ENCODE results near the gene HS3ST6. TPM values are rescaled to one million over a fixed set of nuclear protein-coding genes. Genes with fewer than 3 reads are reported as not detected.
"Not testable (repeated sequence)": the region's sequence is repeated elsewhere in the genome, so short reads cannot be mapped to it uniquely, and the experiment has no call there.

HS3ST6 gene
- polyA plus RNA-seq, 4 donors, result 0.04 TPM; not detected in 3

GRCh38 chr16:1923299-1924034, 5.3 kb upstream of the HS3ST6 start:
- DNase-seq (peak; percentile 61 to 72), FAIRE-seq (no peak)
- Histone ChIP-seq H3K27ac (ENCODE audit: low read depth in 1 of 3, low read length in 2 of 3) (no peak overlapping the region), H3K27me3 (ENCODE audit: control insufficient read depth in 3 of 3, insufficient read depth in 3 of 3, low read length in 3 of 3) (peaks cover 0 to 52% (median 22%) of the 10 kb centered on the region in 3 donors), H3K4me1 (ENCODE audit: control insufficient read depth in 3 of 3, insufficient read depth in 2 of 3, low read depth in 1 of 3, low read length in 2 of 3) (peaks cover 0 to 14% (median 0%) of the 10 kb centered on the region in 3 donors), H3K36me3 (ENCODE audit: control insufficient read depth in 3 of 3, insufficient read depth in 2 of 3, low read depth in 1 of 3, low read length in 3 of 3) (no peaks in the 10 kb centered on the region), H3K4me3 (ENCODE audit: low read depth in 1 of 3, low read length in 3 of 3) (no peak overlapping the region), H3K9me3 (ENCODE audit: control insufficient read depth in 2 of 2, insufficient read depth in 1 of 2, low read depth in 1 of 2, low read length in 1 of 2) (peaks cover 0 to 3% of the 10 kb centered on the region in 2 donors)
- WGBS, 3 donors, result 12 to 14% (median 12%) methylated on average over 18 to 24 of the region's 24 CpGs

GRCh38 chr16:1922357-1922756, 4.1 kb upstream of the HS3ST6 start:
- DNase-seq (no peak), FAIRE-seq (no peak)
- Histone ChIP-seq H3K36me3 (ENCODE audit: control insufficient read depth in 3 of 3, insufficient read depth in 2 of 3, low read depth in 1 of 3, low read length in 3 of 3) (no peaks in the 10 kb centered on the region), H3K27me3 (ENCODE audit: control insufficient read depth in 3 of 3, insufficient read depth in 3 of 3, low read length in 3 of 3) (peaks cover 7 to 59% (median 26%) of the 10 kb centered on the region in 3 donors), H3K4me1 (ENCODE audit: control insufficient read depth in 3 of 3, insufficient read depth in 2 of 3, low read depth in 1 of 3, low read length in 2 of 3) (peaks cover 0 to 14% (median 0%) of the 10 kb centered on the region in 3 donors), H3K9me3 (ENCODE audit: control insufficient read depth in 2 of 2, insufficient read depth in 1 of 2, low read depth in 1 of 2, low read length in 1 of 2) (peaks cover 0 to 3% of the 10 kb centered on the region in 2 donors), H3K27ac (ENCODE audit: low read depth in 1 of 3, low read length in 2 of 3) (no peak overlapping the region), H3K4me3 (ENCODE audit: low read depth in 1 of 3, low read length in 3 of 3) (no peak overlapping the region)
- WGBS, 3 donors, result 77 to 79% (median 79%) methylated on average over 8 of the region's 8 CpGs

GRCh38 chr16:1920727-1921171, 2.5 kb upstream of the HS3ST6 start:
- H3K27me3 ChIP-seq (ENCODE audit: control insufficient read depth in 3 of 3, insufficient read depth in 3 of 3, low read length in 3 of 3), result peaks cover 11 to 75% (median 37%) of the 10 kb centered on the region in 3 donors
- peaks cover 0 to 3% of the 10 kb centered on the region in 2 donors for H3K9me3 ChIP-seq (ENCODE audit: control insufficient read depth in 2 of 2, insufficient read depth in 1 of 2, low read depth in 1 of 2, low read length in 1 of 2)
- WGBS, 3 donors, result 12 to 14% (median 13%) methylated on average over 15 of the region's 15 CpGs
- H3K27ac ChIP-seq (ENCODE audit: low read depth in 1 of 3, low read length in 2 of 3), result no peak overlapping the region
- FAIRE-seq (no peak), DNase-seq (peak in 1 of 2 donors; percentile 52)
- H3K36me3 ChIP-seq (ENCODE audit: control insufficient read depth in 3 of 3, insufficient read depth in 2 of 3, low read depth in 1 of 3, low read length in 3 of 3), result no peaks in the 10 kb centered on the region
- H3K4me1 ChIP-seq (ENCODE audit: control insufficient read depth in 3 of 3, insufficient read depth in 2 of 3, low read depth in 1 of 3, low read length in 2 of 3), result peaks cover 0 to 14% (median 0%) of the 10 kb centered on the region in 3 donors
- H3K4me3 ChIP-seq (ENCODE audit: low read depth in 1 of 3, low read length in 3 of 3), result no peak overlapping the region

- 65 to 70% (median 67%) methylated on average over 20 to 21 of the region's 21 CpGs for WGBS, 3 donors
- H3K9me3 ChIP-seq (ENCODE audit: control insufficient read depth in 2 of 2, insufficient read depth in 1 of 2, low read depth in 1 of 2, low read length in 1 of 2); DNase-seq; H3K36me3 ChIP-seq (ENCODE audit: control insufficient read depth in 3 of 3, insufficient read depth in 2 of 3, low read depth in 1 of 3, low read length in 3 of 3); FAIRE-seq; H3K4me3 ChIP-seq (ENCODE audit: low read depth in 1 of 3, low read length in 3 of 3); H3K27ac ChIP-seq (ENCODE audit: low read depth in 1 of 3, low read length in 2 of 3): not testable (repeated sequence)
- peaks cover 11 to 79% (median 37%) of the 10 kb centered on the region in 3 donors for H3K27me3 ChIP-seq (ENCODE audit: control insufficient read depth in 3 of 3, insufficient read depth in 3 of 3, low read length in 3 of 3)
- H3K4me1 ChIP-seq (ENCODE audit: control insufficient read depth in 3 of 3, insufficient read depth in 2 of 3, low read depth in 1 of 3, low read length in 2 of 3), result peaks cover 0 to 14% (median 0%) of the 10 kb centered on the region in 3 donors
These were observed 1.9 kb upstream of the HS3ST6 start for GRCh38 chr16:1920122-1920521.

GRCh38 chr16:1919327-1919998, 1.2 kb upstream of the HS3ST6 start:
- H3K27ac ChIP-seq (ENCODE audit: low read depth in 1 of 3, low read length in 2 of 3), result no peak overlapping the region
- peaks cover 0 to 15% (median 0%) of the 10 kb centered on the region in 3 donors for H3K4me1 ChIP-seq (ENCODE audit: control insufficient read depth in 3 of 3, insufficient read depth in 2 of 3, low read depth in 1 of 3, low read length in 2 of 3)
- H3K36me3 ChIP-seq (ENCODE audit: control insufficient read depth in 3 of 3, insufficient read depth in 2 of 3, low read depth in 1 of 3, low read length in 3 of 3), result no peaks in the 10 kb centered on the region
- H3K27me3 ChIP-seq (ENCODE audit: control insufficient read depth in 3 of 3, insufficient read depth in 3 of 3, low read length in 3 of 3), result peaks cover 11 to 85% (median 37%) of the 10 kb centered on the region in 3 donors
- peaks cover 0 to 3% of the 10 kb centered on the region in 2 donors for H3K9me3 ChIP-seq (ENCODE audit: control insufficient read depth in 2 of 2, insufficient read depth in 1 of 2, low read depth in 1 of 2, low read length in 1 of 2)
- H3K4me3 ChIP-seq (ENCODE audit: low read depth in 1 of 3, low read length in 3 of 3), result no peak overlapping the region
- DNase-seq (no peak), FAIRE-seq (no peak)
- 20 to 34% (median 26%) methylated on average over 22 to 30 of the region's 30 CpGs for WGBS, 3 donors

GRCh38 chr16:1917665-1918350, 407 bp downstream of the HS3ST6 start:
- H3K4me3 ChIP-seq (ENCODE audit: low read depth in 1 of 3, low read length in 3 of 3), result no peak overlapping the region
- DNase-seq, result peak in 1 of 2 donors; percentile 31
- H3K9me3 ChIP-seq (ENCODE audit: control insufficient read depth in 2 of 2, insufficient read depth in 1 of 2, low read depth in 1 of 2, low read length in 1 of 2), result peaks cover 0 to 3% of the 10 kb centered on the region in 2 donors
- no peaks in the 10 kb centered on the region for H3K36me3 ChIP-seq (ENCODE audit: control insufficient read depth in 3 of 3, insufficient read depth in 2 of 3, low read depth in 1 of 3, low read length in 3 of 3)
- FAIRE-seq, result no peak
- WGBS, 3 donors, result 1 to 5% (median 3%) methylated on average over 25 to 81 of the region's 81 CpGs
- peaks cover 1 to 18% (median 3%) of the 10 kb centered on the region in 3 donors for H3K4me1 ChIP-seq (ENCODE audit: control insufficient read depth in 3 of 3, insufficient read depth in 2 of 3, low read depth in 1 of 3, low read length in 2 of 3)
- H3K27ac ChIP-seq (ENCODE audit: low read depth in 1 of 3, low read length in 2 of 3), result no peak overlapping the region
- H3K27me3 ChIP-seq (ENCODE audit: control insufficient read depth in 3 of 3, insufficient read depth in 3 of 3, low read length in 3 of 3), result peaks cover 11 to 77% (median 31%) of the 10 kb centered on the region in 3 donors

- peaks cover 0 to 3% of the 10 kb centered on the region in 2 donors for H3K9me3 ChIP-seq (ENCODE audit: control insufficient read depth in 2 of 2, insufficient read depth in 1 of 2, low read depth in 1 of 2, low read length in 1 of 2)
- 5 to 12% (median 6%) methylated on average over 21 to 22 of the region's 22 CpGs for WGBS, 3 donors
- DNase-seq (no peak), FAIRE-seq (no peak)
- peaks cover 11 to 71% (median 29%) of the 10 kb centered on the region in 3 donors for H3K27me3 ChIP-seq (ENCODE audit: control insufficient read depth in 3 of 3, insufficient read depth in 3 of 3, low read length in 3 of 3)
- H3K27ac ChIP-seq (ENCODE audit: low read depth in 1 of 3, low read length in 2 of 3), result no peak overlapping the region
- H3K36me3 ChIP-seq (ENCODE audit: control insufficient read depth in 3 of 3, insufficient read depth in 2 of 3, low read depth in 1 of 3, low read length in 3 of 3), result no peaks in the 10 kb centered on the region
- no peak overlapping the region for H3K4me3 ChIP-seq (ENCODE audit: low read depth in 1 of 3, low read length in 3 of 3)
- peaks cover 1 to 21% (median 3%) of the 10 kb centered on the region in 3 donors for H3K4me1 ChIP-seq (ENCODE audit: control insufficient read depth in 3 of 3, insufficient read depth in 2 of 3, low read depth in 1 of 3, low read length in 2 of 3)
These were observed 1.1 kb downstream of the HS3ST6 start for GRCh38 chr16:1917056-1917664.

GRCh38 chr16:1916640-1916990, 1.6 kb downstream of the HS3ST6 start:
- no peaks in the 10 kb centered on the region for H3K36me3 ChIP-seq (ENCODE audit: control insufficient read depth in 3 of 3, insufficient read depth in 2 of 3, low read depth in 1 of 3, low read length in 3 of 3)
- H3K27ac ChIP-seq (ENCODE audit: low read depth in 1 of 3, low read length in 2 of 3), result no peak overlapping the region
- peaks cover 11 to 67% (median 28%) of the 10 kb centered on the region in 3 donors for H3K27me3 ChIP-seq (ENCODE audit: control insufficient read depth in 3 of 3, insufficient read depth in 3 of 3, low read length in 3 of 3)
- H3K4me1 ChIP-seq (ENCODE audit: control insufficient read depth in 3 of 3, insufficient read depth in 2 of 3, low read depth in 1 of 3, low read length in 2 of 3), result peaks cover 1 to 21% (median 3%) of the 10 kb centered on the region in 3 donors
- peaks cover 0 to 3% of the 10 kb centered on the region in 2 donors for H3K9me3 ChIP-seq (ENCODE audit: control insufficient read depth in 2 of 2, insufficient read depth in 1 of 2, low read depth in 1 of 2, low read length in 1 of 2)
- H3K4me3 ChIP-seq (ENCODE audit: low read depth in 1 of 3, low read length in 3 of 3), result no peak overlapping the region
- FAIRE-seq (no peak), DNase-seq (no peak)
- WGBS, 3 donors, result 14 to 34% (median 29%) methylated on average over 4 to 5 of the region's 5 CpGs
